ENCODE measurements around the gene VANGL1. TPM values are rescaled to one million over a fixed set of nuclear protein-coding genes. Genes with fewer than 3 reads are reported as not detected.

The VANGL1 gene
- total and polyA plus RNA-seq, 2 of the 13 experiments (the other 11 are each of a cell fraction or from before 2014, with no cell fraction given) = 5.3 to 9.4 TPM

DNA sequence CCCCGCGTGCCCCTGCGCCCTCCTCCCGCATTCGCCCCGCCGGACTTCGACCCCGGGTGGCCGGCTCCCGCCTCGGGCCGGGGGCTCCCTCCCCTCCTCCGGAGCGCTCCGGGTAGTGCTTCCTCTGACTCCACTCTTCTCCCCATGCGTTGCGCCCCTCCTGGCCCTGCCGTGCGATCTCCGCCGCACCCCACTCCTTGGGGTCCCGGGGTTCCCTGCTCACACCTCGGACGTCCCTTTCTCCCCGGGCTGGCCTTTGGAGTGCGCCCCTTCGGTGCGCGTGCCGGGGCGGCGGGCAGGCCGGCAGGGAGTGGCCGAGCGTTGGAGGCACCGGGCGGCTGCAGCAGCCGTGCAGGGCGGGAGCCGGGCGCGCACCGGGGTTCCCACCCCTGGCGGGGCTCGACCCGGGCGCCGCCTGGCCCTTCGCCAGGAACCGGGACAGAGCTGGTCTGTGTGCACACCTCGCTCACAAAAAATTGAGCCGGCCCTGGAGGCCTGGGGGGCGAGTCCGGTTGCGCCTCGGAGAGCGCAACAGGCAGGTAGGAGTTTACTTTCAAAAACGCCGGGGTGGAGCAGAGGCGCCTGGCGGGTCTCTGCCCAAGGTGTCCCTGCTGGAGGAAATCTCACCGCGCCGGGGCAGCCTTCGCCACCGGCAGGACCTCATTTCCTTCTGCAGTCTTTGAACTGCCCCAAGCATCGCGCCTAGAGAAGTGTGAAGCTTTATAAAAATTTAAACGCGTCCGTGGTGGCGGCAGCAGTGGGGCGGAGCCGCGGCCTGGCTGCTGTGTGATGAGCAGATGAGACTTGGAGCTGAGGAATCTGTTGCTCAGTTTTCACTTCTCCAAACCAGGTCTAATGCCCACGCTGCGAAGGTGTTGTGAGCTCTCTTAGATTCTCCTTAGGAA is 650 bp downstream of the VANGL1 start (continued):
- TF ChIP-seq ZSCAN21 (CRISPR knock-in tag; IDR thresholded peaks at IDR 0.05; ENCODE audit: borderline replicate concordance) = no peak
- TF ChIP-seq ZFP36L1 (CRISPR knock-in tag; IDR thresholded peaks at IDR 0.05) = no peak
- TF ChIP-seq, protein P1, sequence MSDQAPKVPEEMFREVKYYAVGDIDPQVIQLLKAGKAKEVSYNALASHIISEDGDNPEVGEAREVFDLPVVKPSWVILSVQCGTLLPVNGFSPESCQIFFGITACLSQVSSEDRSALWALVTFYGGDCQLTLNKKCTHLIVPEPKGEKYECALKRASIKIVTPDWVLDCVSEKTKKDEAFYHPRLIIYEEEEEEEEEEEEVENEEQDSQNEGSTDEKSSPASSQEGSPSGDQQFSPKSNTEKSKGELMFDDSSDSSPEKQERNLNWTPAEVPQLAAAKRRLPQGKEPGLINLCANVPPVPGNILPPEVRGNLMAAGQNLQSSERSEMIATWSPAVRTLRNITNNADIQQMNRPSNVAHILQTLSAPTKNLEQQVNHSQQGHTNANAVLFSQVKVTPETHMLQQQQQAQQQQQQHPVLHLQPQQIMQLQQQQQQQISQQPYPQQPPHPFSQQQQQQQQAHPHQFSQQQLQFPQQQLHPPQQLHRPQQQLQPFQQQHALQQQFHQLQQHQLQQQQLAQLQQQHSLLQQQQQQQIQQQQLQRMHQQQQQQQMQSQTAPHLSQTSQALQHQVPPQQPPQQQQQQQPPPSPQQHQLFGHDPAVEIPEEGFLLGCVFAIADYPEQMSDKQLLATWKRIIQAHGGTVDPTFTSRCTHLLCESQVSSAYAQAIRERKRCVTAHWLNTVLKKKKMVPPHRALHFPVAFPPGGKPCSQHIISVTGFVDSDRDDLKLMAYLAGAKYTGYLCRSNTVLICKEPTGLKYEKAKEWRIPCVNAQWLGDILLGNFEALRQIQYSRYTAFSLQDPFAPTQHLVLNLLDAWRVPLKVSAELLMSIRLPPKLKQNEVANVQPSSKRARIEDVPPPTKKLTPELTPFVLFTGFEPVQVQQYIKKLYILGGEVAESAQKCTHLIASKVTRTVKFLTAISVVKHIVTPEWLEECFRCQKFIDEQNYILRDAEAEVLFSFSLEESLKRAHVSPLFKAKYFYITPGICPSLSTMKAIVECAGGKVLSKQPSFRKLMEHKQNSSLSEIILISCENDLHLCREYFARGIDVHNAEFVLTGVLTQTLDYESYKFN (CRISPR knock-in tag; conservative IDR thresholded peaks at IDR 0.05) = peak; percentile 62
- no peak for TF ChIP-seq ZNF414 (CRISPR knock-in tag; IDR thresholded peaks at IDR 0.05)
- no peak for TF ChIP-seq EZH2 (conservative IDR thresholded peaks at IDR 0.05; ENCODE audit: low read depth, low read length)
- no peak for TF ChIP-seq THYN1 (CRISPR knock-in tag; IDR thresholded peaks at IDR 0.05; ENCODE audit: borderline replicate concordance, low read depth)
- TF ChIP-seq POLR2AphosphoS5 (IDR thresholded peaks at IDR 0.05; ENCODE audit: low read depth, low read length) = peak; percentile 43; the same call in 1 of the 2 replicates
- no peak for TF ChIP-seq CBFB (CRISPR knock-in tag; IDR thresholded peaks at IDR 0.05)
- TF ChIP-seq ZNF512B (CRISPR knock-in tag; IDR thresholded peaks at IDR 0.05; ENCODE audit: borderline replicate concordance) = no peak
- no peak for TF ChIP-seq HNRNPL (IDR thresholded peaks at IDR 0.05; ENCODE audit: low read depth, low read length)
- no peak for TF ChIP-seq SAFB2 (CRISPR knock-in tag; IDR thresholded peaks at IDR 0.05; ENCODE audit: borderline replicate concordance, low read depth)
- no peak for TF ChIP-seq ATF3 (CRISPR knock-in tag; IDR thresholded peaks at IDR 0.05)
- no peak for TF ChIP-seq ZNF660 (CRISPR knock-in tag; IDR thresholded peaks at IDR 0.05; ENCODE audit: borderline replicate concordance, low read depth)
- TF ChIP-seq CERS6 (CRISPR knock-in tag; IDR thresholded peaks at IDR 0.05) = no peak
- TF ChIP-seq ZKSCAN1 (IDR thresholded peaks at IDR 0.05; ENCODE audit: low read length) = no peak
- TF ChIP-seq ZSCAN29 (CRISPR knock-in tag; conservative IDR thresholded peaks at IDR 0.05) = no peak
- no peak for TF ChIP-seq RFXANK (CRISPR knock-in tag; IDR thresholded peaks at IDR 0.05)
- no peak for TF ChIP-seq SMARCC2 (IDR thresholded peaks at IDR 0.05)
- peak; percentile 73 for TF ChIP-seq POLR2G (IDR thresholded peaks at IDR 0.05; ENCODE audit: low read depth, low read length)
